CD14-positive monocyte (primary cell): ENCODE results near the gene PRR16. TPM values are rescaled to one million over a fixed set of nuclear protein-coding genes. Genes with fewer than 3 reads are reported as not detected.

ENCODE experiments used
- DNase-seq, 3 donors: peaks; one replicate each; pipeline ENCODE4 v3.0.0-alpha.2; 2011 to 2022
- H2AFZ ChIP-seq: 2 replicates; pipeline ENCODE4 v1.6.0; 2012; ENCODE audit warnings: mild to moderate bottlenecking, low read depth, low read length, inconsistent platforms; ENCODE audit not compliant: insufficient read depth, poor library complexity, severe bottlenecking
- H3K27ac ChIP-seq, 2 donors: 1 replicate in 1 of 2; 2 replicates in 1 of 2; pipeline ENCODE4 v1.5.1; 2012 to 2013; ENCODE audit warnings: low read length in 2 of 2, control low read depth in 1 of 2, inconsistent platforms in 1 of 2, low read depth in 1 of 2, mild to moderate bottlenecking in 1 of 2
- H3K27me3 ChIP-seq, 2 donors: one replicate each; pipeline versions ENCODE4 v1.6.0 to v1.6.1; 2011 to 2013; ENCODE audit warnings: low read length in 2 of 2; ENCODE audit not compliant: control insufficient read depth in 2 of 2, insufficient read depth in 2 of 2
- H3K36me3 ChIP-seq, 2 donors: replicated peaks in 1 of 2; 1 replicate in 1 of 2; 2 replicates in 1 of 2; pipeline versions ENCODE4 v1.5.1 to v1.6.1; 2012 to 2013; ENCODE audit warnings: low read length in 2 of 2, control low read depth in 1 of 2, inconsistent platforms in 1 of 2, mild to moderate bottlenecking in 1 of 2; ENCODE audit not compliant: insufficient read depth in 2 of 2, control insufficient read depth in 1 of 2
- H3K4me1 ChIP-seq, 2 donors: 1 replicate in 1 of 2; 2 replicates in 1 of 2; pipeline versions ENCODE4 v1.5.1 to v1.6.1; 2012 to 2013; ENCODE audit warnings: low read length in 2 of 2, control low read depth in 1 of 2, inconsistent platforms in 1 of 2, mild to moderate bottlenecking in 1 of 2, moderate library complexity in 1 of 2; ENCODE audit not compliant: insufficient read depth in 2 of 2, control insufficient read depth in 1 of 2
- H3K4me2 ChIP-seq: replicated peaks from 2 replicates; pipeline ENCODE3; 2012; ENCODE audit warnings: low read length, moderate library complexity, mild to moderate bottlenecking; ENCODE audit not compliant: poor library complexity, severe bottlenecking; ENCODE audit errors: extremely low read depth
- H3K4me3 ChIP-seq, 3 experiments: fragments of 200-600 bp in 1 of 3; sonication (generic) in 1 of 3; replicated peaks in 1 of 3; 1 replicate in 2 of 3; 2 replicates in 1 of 3; pipeline ENCODE4 v1.5.1; 2011 to 2013; ENCODE audit warnings: low read length in 3 of 3, mild to moderate bottlenecking in 3 of 3, control low read depth in 2 of 3, low read depth in 2 of 3, inconsistent platforms in 1 of 3, moderate library complexity in 1 of 3
- H3K79me2 ChIP-seq: 2 replicates; pipeline ENCODE4 v1.6.0; 2012; ENCODE audit warnings: mild to moderate bottlenecking, control low read depth, inconsistent platforms, low read length, moderate library complexity; ENCODE audit not compliant: insufficient read depth
- H3K9ac ChIP-seq: 2 replicates; pipeline ENCODE4 v1.6.0; 2017; ENCODE audit warnings: low read length, mild to moderate bottlenecking; ENCODE audit not compliant: insufficient read depth, poor library complexity, severe bottlenecking
- H3K9me3 ChIP-seq, 2 donors: replicated peaks in 1 of 2; 1 replicate in 1 of 2; 2 replicates in 1 of 2; pipeline versions ENCODE4 v1.5.1 to v1.6.1; 2012 to 2013; ENCODE audit warnings: low read length in 2 of 2, control low read depth in 1 of 2; ENCODE audit not compliant: control insufficient read depth in 1 of 2, insufficient read depth in 1 of 2
- H4K20me1 ChIP-seq: 2 replicates; pipeline ENCODE4 v1.6.0; 2012; ENCODE audit warnings: mild to moderate bottlenecking, low read length, control low read depth, moderate library complexity; ENCODE audit not compliant: insufficient read depth
- H3K27ac Mint-ChIP-seq, 7 donors: one replicate each; pipeline ENCODE4 v1.8.0; 2020; ENCODE audit warnings: mild to moderate bottlenecking in 7 of 7, mixed read lengths in 7 of 7, moderate library complexity in 6 of 7, inconsistent platforms in 2 of 7
- H3K27me3 Mint-ChIP-seq, 3 donors: one replicate each; pipeline ENCODE4 v1.8.0; 2021 to 2022; ENCODE audit warnings: low read depth in 3 of 3, mild to moderate bottlenecking in 3 of 3, mixed read lengths in 3 of 3, moderate library complexity in 3 of 3, inconsistent platforms in 1 of 3
- H3K36me3 Mint-ChIP-seq, 2 donors: one replicate each; pipeline ENCODE4 v1.8.0; 2020; ENCODE audit warnings: mixed read lengths in 2 of 2, inconsistent platforms in 1 of 2, mild to moderate bottlenecking in 1 of 2
- H3K4me1 Mint-ChIP-seq: one replicate; pipeline ENCODE4 v1.8.0; 2020; ENCODE audit warnings: mild to moderate bottlenecking, mixed read lengths
- H3K4me3 Mint-ChIP-seq, 2 donors: one replicate each; pipeline ENCODE4 v1.8.0; 2020; ENCODE audit warnings: mild to moderate bottlenecking in 2 of 2, mixed read lengths in 2 of 2, moderate library complexity in 1 of 2
- H3K9me3 Mint-ChIP-seq, 7 donors: one replicate each; pipeline ENCODE4 v1.8.0; 2020 to 2022; ENCODE audit warnings: mixed read lengths in 7 of 7, mild to moderate bottlenecking in 6 of 7, moderate library complexity in 6 of 7, inconsistent platforms in 2 of 7
- CTCF ChIP-seq: fragments of 200-600 bp; IDR thresholded peaks from one replicate; pipeline ENCODE4 v1.8.0; 2022; ENCODE audit warnings: antibody characterized with exemption, mild to moderate bottlenecking
- WGBS: methylation state at CpG from one replicate; pipeline ENCODE4 v1.1.5; 2013; ENCODE audit warnings: missing lambda C conversion rate; ENCODE audit not compliant: insufficient coverage; 5-methylcytosine and 5-hydroxymethylcytosine counted together
- intact Hi-C, 2 donors: fragments of 100-400 bp; cut with micrococcal nuclease; formaldehyde crosslinking; loops; one replicate each; pipeline versions ENCODE4 v1.15.0 to v1.15.1; 2023
- polyA plus RNA-seq, 3 donors: library from polyadenylated mRNA; depleted of rRNA in 1 of 3; unstranded in 2 of 3; stranded (reverse) in 1 of 3; fragments of 300-500 nt in 2 of 3; fragments of >200 nt in 1 of 3; fragmentation: Illumina TruSeq in 2 of 3; gene quantifications; 1 replicate in 2 of 3; 2 replicates in 1 of 3; pipeline ENCODE4 v1.2.3, GENCODE V29; 2012 to 2021

PRR16 gene
- polyA plus RNA-seq, 3 donors: 0.14 to 0.74 (median 0.56) TPM

GRCh38 chr5:120655828-120656435 lies 191.8 kb downstream of the PRR16 start:
- no peaks in the 10 kb centered on the region for H3K9me3 ChIP-seq
- Mint-ChIP-seq H3K4me3 (no peak overlapping the region), H3K36me3 (no peaks in the 10 kb centered on the region), H3K4me1 (no peaks in the 10 kb centered on the region), H3K27me3 (peaks cover 0 to 2% (median 0%) of the 10 kb centered on the region in 3 donors), H3K27ac (no peak overlapping the region), H3K9me3 (peaks cover 0 to 2% (median 0%) of the 10 kb centered on the region in 7 donors)
- H4K20me1 ChIP-seq: no peaks in the 10 kb centered on the region
- 83% methylated on average over 1 of the region's 5 CpGs for WGBS
- no peaks in the 10 kb centered on the region for H3K27me3 ChIP-seq
- no peak overlapping the region for H3K27ac ChIP-seq
- no peaks in the 10 kb centered on the region for H3K4me1 ChIP-seq
- H3K79me2 ChIP-seq: no peaks in the 10 kb centered on the region
- no peak overlapping the region for H3K4me2 ChIP-seq
- intact Hi-C loops: no loop called here
- TF ChIP-seq CTCF: peak; percentile 40
- no peak overlapping the region for H3K9ac ChIP-seq
- no peak for DNase-seq
- H2AFZ ChIP-seq: no peak overlapping the region
- no peaks in the 10 kb centered on the region for H3K36me3 ChIP-seq
- no peak overlapping the region for H3K4me3 ChIP-seq

- Histone ChIP-seq H3K4me1 (no peaks in the 10 kb centered on the region), H3K79me2 (no peaks in the 10 kb centered on the region), H3K27ac (no peak overlapping the region), H3K27me3 (no peaks in the 10 kb centered on the region), H3K9me3 (no peaks in the 10 kb centered on the region), H3K36me3 (no peaks in the 10 kb centered on the region), H3K4me3 (no peak overlapping the region), H2AFZ (no peak overlapping the region), H3K9ac (no peak overlapping the region), H3K4me2 (no peak overlapping the region), H4K20me1 (no peaks in the 10 kb centered on the region)
- Mint-ChIP-seq H3K4me3 (no peak overlapping the region), H3K36me3 (no peaks in the 10 kb centered on the region), H3K27ac (no peak overlapping the region), H3K4me1 (no peaks in the 10 kb centered on the region), H3K27me3 (peaks cover 0 to 2% (median 0%) of the 10 kb centered on the region in 3 donors), H3K9me3 (no peaks in the 10 kb centered on the region)
- WGBS: no CpG with 5 or more reads among the region's 1 CpG
- intact Hi-C loops: no loop called here
- no peak for DNase-seq
- no peak for TF ChIP-seq CTCF
Measured at GRCh38 chr5:120657104-120657503, 193.0 kb downstream of the PRR16 start.
